SK-N-SH treated with all-trans-retinoic acid at 6 μM for 48 hours (cell line): ENCODE measurements around the gene ALG12.

ENCODE experiments used
- ARNTL ChIP-seq: fragments of 450-650 bp; formaldehyde crosslinking; IDR thresholded peaks from 2 replicates; pipeline ENCODE4 v1.5.0; 2020; ENCODE audit warnings: low read depth, mild to moderate bottlenecking, moderate library complexity, borderline replicate concordance
- GLIS3 ChIP-seq: fragments of 250-450 bp; sonication (Bioruptor Pico); IDR thresholded peaks from 2 replicates; pipeline ENCODE4 v1.5.0; 2020; ENCODE audit warnings: mild to moderate bottlenecking, moderate library complexity
- OSR1 ChIP-seq: fragments of 250-450 bp; sonication (Bioruptor Pico); IDR thresholded peaks from 2 replicates; pipeline ENCODE4 v1.8.0; 2022; ENCODE audit warnings: moderate library complexity, mild to moderate bottlenecking, inconsistent platforms
- PPARA ChIP-seq: fragments of 250-450 bp; sonication (Bioruptor Pico); IDR thresholded peaks from 2 replicates; pipeline ENCODE4 v1.5.0; 2020; ENCODE audit warnings: mild to moderate bottlenecking, borderline replicate concordance
- RARB ChIP-seq: fragments of 250-450 bp; sonication (Bioruptor Pico); IDR thresholded peaks from 2 replicates; pipeline ENCODE4 v1.8.0; 2021; ENCODE audit warnings: mild to moderate bottlenecking, moderate library complexity
- SNAI2 ChIP-seq: fragments of 250-450 bp; sonication (Bioruptor Pico); IDR thresholded peaks from 2 replicates; pipeline ENCODE4 v1.5.0; 2020; ENCODE audit warnings: mild to moderate bottlenecking, moderate library complexity
- ZC3H10 ChIP-seq: fragments of 250-450 bp; sonication (Bioruptor Pico); IDR thresholded peaks from 2 replicates; pipeline ENCODE4 v1.5.1; 2021; ENCODE audit warnings: mild to moderate bottlenecking, moderate library complexity
- ZFP3 ChIP-seq: fragments of 250-450 bp; sonication (Bioruptor Pico); IDR thresholded peaks from 2 replicates; pipeline ENCODE4 v1.5.0; 2020; ENCODE audit warnings: mild to moderate bottlenecking, moderate library complexity
- ZNF70 ChIP-seq: fragments of 450-650 bp; formaldehyde crosslinking; IDR thresholded peaks from 2 replicates; pipeline ENCODE4 v1.5.0; 2020; ENCODE audit warnings: mild to moderate bottlenecking, moderate library complexity
- TF ChIP-seq, protein P1 (sequence below): fragments of 250-450 bp; sonication (Bioruptor Pico); IDR thresholded peaks from 2 replicates; pipeline ENCODE4 v1.8.0; 2020; ENCODE audit warnings: mild to moderate bottlenecking, moderate library complexity, borderline replicate concordance
- TF ChIP-seq, protein P2 (sequence below): fragments of 250-450 bp; sonication (Bioruptor Pico); IDR thresholded peaks from 2 replicates; pipeline ENCODE4 v1.8.0; 2021; ENCODE audit warnings: low read depth, mild to moderate bottlenecking, moderate library complexity, borderline replicate concordance

DNA sequence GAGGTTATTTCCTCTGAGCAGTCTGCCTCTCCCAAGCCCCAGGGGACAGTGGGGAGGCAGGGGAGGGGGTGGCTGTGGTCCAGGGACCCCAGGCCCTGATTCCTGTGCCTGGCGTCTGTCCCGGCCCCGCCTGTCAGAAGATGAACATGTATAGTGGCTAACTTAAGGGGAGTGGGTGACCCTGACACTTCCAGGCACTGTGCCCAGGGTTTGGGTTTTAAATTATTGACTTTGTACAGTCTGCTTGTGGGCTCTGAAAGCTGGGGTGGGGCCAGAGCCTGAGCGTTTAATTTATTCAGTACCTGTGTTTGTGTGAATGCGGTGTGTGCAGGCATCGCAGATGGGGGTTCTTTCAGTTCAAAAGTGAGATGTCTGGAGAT is 45.4 kb upstream of the ALG12 start:
- TF ChIP-seq OSR1 (no peak), ZNF70 (no peak), SNAI2 (no peak), GLIS3 (no peak), ZC3H10 (CRISPR knock-in tag) (no peak), RARB (CRISPR knock-in tag) (no peak), PPARA (no peak), ZFP3 (CRISPR knock-in tag) (no peak), ARNTL (CRISPR knock-in tag) (no peak)
- TF ChIP-seq, protein P1, sequence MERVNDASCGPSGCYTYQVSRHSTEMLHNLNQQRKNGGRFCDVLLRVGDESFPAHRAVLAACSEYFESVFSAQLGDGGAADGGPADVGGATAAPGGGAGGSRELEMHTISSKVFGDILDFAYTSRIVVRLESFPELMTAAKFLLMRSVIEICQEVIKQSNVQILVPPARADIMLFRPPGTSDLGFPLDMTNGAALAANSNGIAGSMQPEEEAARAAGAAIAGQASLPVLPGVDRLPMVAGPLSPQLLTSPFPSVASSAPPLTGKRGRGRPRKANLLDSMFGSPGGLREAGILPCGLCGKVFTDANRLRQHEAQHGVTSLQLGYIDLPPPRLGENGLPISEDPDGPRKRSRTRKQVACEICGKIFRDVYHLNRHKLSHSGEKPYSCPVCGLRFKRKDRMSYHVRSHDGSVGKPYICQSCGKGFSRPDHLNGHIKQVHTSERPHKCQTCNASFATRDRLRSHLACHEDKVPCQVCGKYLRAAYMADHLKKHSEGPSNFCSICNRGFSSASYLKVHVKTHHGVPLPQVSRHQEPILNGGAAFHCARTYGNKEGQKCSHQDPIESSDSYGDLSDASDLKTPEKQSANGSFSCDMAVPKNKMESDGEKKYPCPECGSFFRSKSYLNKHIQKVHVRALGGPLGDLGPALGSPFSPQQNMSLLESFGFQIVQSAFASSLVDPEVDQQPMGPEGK (CRISPR knock-in tag): no peak
- TF ChIP-seq, protein P2, sequence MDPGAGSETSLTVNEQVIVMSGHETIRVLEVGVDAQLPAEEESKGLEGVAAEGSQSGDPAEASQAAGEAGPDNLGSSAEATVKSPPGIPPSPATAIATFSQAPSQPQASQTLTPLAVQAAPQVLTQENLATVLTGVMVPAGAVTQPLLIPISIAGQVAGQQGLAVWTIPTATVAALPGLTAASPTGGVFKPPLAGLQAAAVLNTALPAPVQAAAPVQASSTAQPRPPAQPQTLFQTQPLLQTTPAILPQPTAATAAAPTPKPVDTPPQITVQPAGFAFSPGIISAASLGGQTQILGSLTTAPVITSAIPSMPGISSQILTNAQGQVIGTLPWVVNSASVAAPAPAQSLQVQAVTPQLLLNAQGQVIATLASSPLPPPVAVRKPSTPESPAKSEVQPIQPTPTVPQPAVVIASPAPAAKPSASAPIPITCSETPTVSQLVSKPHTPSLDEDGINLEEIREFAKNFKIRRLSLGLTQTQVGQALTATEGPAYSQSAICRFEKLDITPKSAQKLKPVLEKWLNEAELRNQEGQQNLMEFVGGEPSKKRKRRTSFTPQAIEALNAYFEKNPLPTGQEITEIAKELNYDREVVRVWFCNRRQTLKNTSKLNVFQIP: no peak
